ENCODE results near the gene GALNT2.

The GALNT2 gene

GRCh38 chr1:230248016-230248888, 181.2 kb downstream of the GALNT2 start:
- DNase-seq = no peak

- DNase-seq = no peak
Observed at GRCh38 chr1:230248889-230249270, 181.8 kb downstream of the GALNT2 start.

GRCh38 chr1:230249695-230250480, 182.8 kb downstream of the GALNT2 start:
- DNase-seq = no peak

GRCh38 chr1:230250666-230251065, 183.6 kb downstream of the GALNT2 start:
- DNase-seq = no peak

GRCh38 chr1:230251644-230252191, 184.7 kb downstream of the GALNT2 start:
- no peak for DNase-seq

GRCh38 chr1:230253150-230253549, 186.1 kb downstream of the GALNT2 start:
- DNase-seq = no peak

- no peak for DNase-seq
Observed at GRCh38 chr1:230254265-230254664, 187.2 kb downstream of the GALNT2 start.

GRCh38 chr1:230255116-230255515, 188.1 kb downstream of the GALNT2 start:
- no peak for DNase-seq

GRCh38 chr1:230255991-230256390, 189.0 kb downstream of the GALNT2 start:
- DNase-seq = no peak

- DNase-seq = no peak
Observed at GRCh38 chr1:230256896-230257295, 189.9 kb downstream of the GALNT2 start.

GRCh38 chr1:230259621-230260020, 192.6 kb downstream of the GALNT2 start:
- no peak for DNase-seq

GRCh38 chr1:230260831-230261230, 193.8 kb downstream of the GALNT2 start:
- DNase-seq = no peak

GRCh38 chr1:230261928-230262650, 195.1 kb downstream of the GALNT2 start:
- no peak for DNase-seq

GRCh38 chr1:230262867-230263567, 196.0 kb downstream of the GALNT2 start:
- DNase-seq = no peak

- DNase-seq = no peak
Observed at GRCh38 chr1:230263568-230264195, 196.6 kb downstream of the GALNT2 start.

GRCh38 chr1:230264342-230264741, 197.3 kb downstream of the GALNT2 start:
- no peak for DNase-seq

GRCh38 chr1:230265200-230266115, 198.4 kb downstream of the GALNT2 start:
- DNase-seq = no peak

GRCh38 chr1:230266456-230266855, 199.4 kb downstream of the GALNT2 start:
- no peak for DNase-seq

GRCh38 chr1:230267338-230268065, 200.5 kb downstream of the GALNT2 start:
- no peak for DNase-seq

Data from NCI-H1105 treated with DMSO at 0.1 percent for 48 hours (cell line).